Lung (tissue), 12 donors: ENCODE measurements around the gene RBP5. TPM values are rescaled to one million over a fixed set of nuclear protein-coding genes. Genes with fewer than 3 reads are reported as not detected.

ENCODE experiments used
- ATAC-seq: fragments of 200-7000 bp; cut with Tn5 transposase; one replicate; pipeline ENCODE4 v1.9.1; 2020; ENCODE audit warnings: moderate number of reproducible peaks; ENCODE audit not compliant: insufficient read depth, low FRiP score
- DNase-seq, 3 donors: peaks; one replicate each; pipeline ENCODE4 v3.0.0-alpha.2; 2013 to 2017
- H3K27ac ChIP-seq, 2 donors: one replicate each; pipeline ENCODE4 v1.5.1; 2013; ENCODE audit warnings: mild to moderate bottlenecking in 2 of 2, moderate library complexity in 2 of 2, control low read depth in 1 of 2, inconsistent platforms in 1 of 2, low read depth in 1 of 2, low read length in 1 of 2
- H3K27me3 ChIP-seq, 3 donors: one replicate each; pipeline ENCODE4 v1.5.1; 2013; ENCODE audit warnings: low read length in 2 of 3; ENCODE audit not compliant: control insufficient read depth in 3 of 3, insufficient read depth in 3 of 3
- H3K36me3 ChIP-seq, 4 donors: one replicate each; pipeline ENCODE4 v1.5.1; 2013; ENCODE audit warnings: low read length in 4 of 4, mild to moderate bottlenecking in 1 of 4, moderate library complexity in 1 of 4; ENCODE audit not compliant: control insufficient read depth in 4 of 4, insufficient read depth in 4 of 4
- H3K4me1 ChIP-seq, 5 donors: one replicate each; pipeline ENCODE4 v1.5.1; 2013; ENCODE audit warnings: low read length in 5 of 5, mild to moderate bottlenecking in 2 of 5, moderate library complexity in 1 of 5; ENCODE audit not compliant: control insufficient read depth in 5 of 5, insufficient read depth in 5 of 5
- H3K4me3 ChIP-seq: one replicate; pipeline ENCODE4 v1.5.1; 2013; ENCODE audit warnings: mild to moderate bottlenecking, control low read depth, moderate library complexity
- H3K9ac ChIP-seq, 2 donors: one replicate each; pipeline ENCODE4 v1.5.1; 2013; ENCODE audit warnings: low read length in 2 of 2, control low read depth in 1 of 2; ENCODE audit not compliant: insufficient read depth in 1 of 2
- H3K9me3 ChIP-seq, 4 donors: one replicate each; pipeline ENCODE4 v1.5.1; 2013; ENCODE audit warnings: low read length in 3 of 4, mild to moderate bottlenecking in 1 of 4, moderate library complexity in 1 of 4; ENCODE audit not compliant: control insufficient read depth in 4 of 4, insufficient read depth in 3 of 4
- WGBS, 2 donors: extraction: QIAGEN DNeasy Blood & Tissue Kit; methylation state at CpG; one replicate each; pipeline ENCODE4 v1.1.7; 2013; 5-methylcytosine and 5-hydroxymethylcytosine counted together
- polyA plus RNA-seq, 2 donors: library from polyadenylated mRNA; stranded (reverse); fragments of 200-250 nt; gene quantifications; one replicate each; pipeline ENCODE4 v1.2.1, GENCODE V29; 2013
- total RNA-seq, 2 donors: library from RNA; depleted of rRNA in 1 of 2; stranded (reverse); fragments of >200 nt in 1 of 2; gene quantifications; one replicate each; pipeline ENCODE4 v1.2.1, GENCODE V29; 2014 to 2021
- TF ChIP-seq, protein P1 (sequence below): IDR thresholded peaks from 2 replicates; pipeline ENCODE4 v1.5.1; 2012; ENCODE audit warnings: mild to moderate bottlenecking; ENCODE audit errors: control extremely low read depth, extremely low read depth
- donor health status: control.
- donor health status: control.
- donor health status: Bipolar disorder and iron deficiency.
- donor health status: healthy.
- donor health status: DM: yes; HTN: yes; CAD: no.

RBP5 gene
- total and polyA plus RNA-seq, 4 donors: 1.9 to 3.3 (median 2.4) TPM

DNA sequence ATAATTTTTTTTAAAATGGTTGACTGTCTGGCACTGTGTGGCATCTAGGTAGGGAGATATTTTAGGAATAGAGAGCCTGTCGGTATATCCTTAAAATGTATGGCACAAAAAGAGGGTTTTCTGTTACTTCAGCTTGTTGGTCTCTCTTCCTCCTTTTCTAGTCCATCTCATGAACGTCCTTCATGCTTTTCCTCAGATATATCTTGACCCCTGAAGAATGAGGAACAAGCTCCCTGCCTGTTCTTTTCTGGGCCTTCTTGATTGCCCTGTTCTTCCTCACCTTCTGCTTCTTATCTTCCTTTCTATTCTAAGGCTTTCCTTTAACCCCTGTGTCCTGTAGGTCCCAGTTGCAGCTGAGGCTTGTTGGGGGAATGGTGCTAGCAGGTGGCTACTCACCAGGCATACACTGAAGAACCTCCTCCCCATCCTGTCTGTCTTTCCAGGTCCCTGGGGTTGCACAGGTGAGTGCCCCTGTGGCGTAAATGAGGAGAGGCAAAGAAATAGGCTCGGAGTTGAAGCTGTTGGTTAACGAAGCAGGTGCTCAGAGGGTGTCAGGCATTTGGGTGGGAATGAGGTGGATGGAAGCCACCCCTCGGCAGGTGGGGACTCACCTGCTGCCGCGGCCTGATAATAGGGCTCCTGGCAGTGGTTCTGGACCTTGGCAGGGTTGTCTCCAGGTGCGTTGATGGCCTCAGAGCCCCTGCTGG, 29.2 kb downstream of the RBP5 start:
- Histone ChIP-seq H3K36me3 (peaks cover 0 to 20% (median 13%) of the 10 kb centered on the region in 4 donors), H3K4me1 (no peaks in the 10 kb centered on the region), H3K27ac (no peak overlapping the region), H3K4me3 (no peak overlapping the region), H3K9ac (no peak overlapping the region), H3K27me3 (no peaks in the 10 kb centered on the region), H3K9me3 (no peaks in the 10 kb centered on the region)
- 83 to 88% methylated on average over 9 of the region's 9 CpGs for WGBS, 2 donors
- ATAC-seq: no peak
- TF ChIP-seq, protein P1, sequence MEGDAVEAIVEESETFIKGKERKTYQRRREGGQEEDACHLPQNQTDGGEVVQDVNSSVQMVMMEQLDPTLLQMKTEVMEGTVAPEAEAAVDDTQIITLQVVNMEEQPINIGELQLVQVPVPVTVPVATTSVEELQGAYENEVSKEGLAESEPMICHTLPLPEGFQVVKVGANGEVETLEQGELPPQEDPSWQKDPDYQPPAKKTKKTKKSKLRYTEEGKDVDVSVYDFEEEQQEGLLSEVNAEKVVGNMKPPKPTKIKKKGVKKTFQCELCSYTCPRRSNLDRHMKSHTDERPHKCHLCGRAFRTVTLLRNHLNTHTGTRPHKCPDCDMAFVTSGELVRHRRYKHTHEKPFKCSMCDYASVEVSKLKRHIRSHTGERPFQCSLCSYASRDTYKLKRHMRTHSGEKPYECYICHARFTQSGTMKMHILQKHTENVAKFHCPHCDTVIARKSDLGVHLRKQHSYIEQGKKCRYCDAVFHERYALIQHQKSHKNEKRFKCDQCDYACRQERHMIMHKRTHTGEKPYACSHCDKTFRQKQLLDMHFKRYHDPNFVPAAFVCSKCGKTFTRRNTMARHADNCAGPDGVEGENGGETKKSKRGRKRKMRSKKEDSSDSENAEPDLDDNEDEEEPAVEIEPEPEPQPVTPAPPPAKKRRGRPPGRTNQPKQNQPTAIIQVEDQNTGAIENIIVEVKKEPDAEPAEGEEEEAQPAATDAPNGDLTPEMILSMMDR: no peak
- DNase-seq: no peak

DNA sequence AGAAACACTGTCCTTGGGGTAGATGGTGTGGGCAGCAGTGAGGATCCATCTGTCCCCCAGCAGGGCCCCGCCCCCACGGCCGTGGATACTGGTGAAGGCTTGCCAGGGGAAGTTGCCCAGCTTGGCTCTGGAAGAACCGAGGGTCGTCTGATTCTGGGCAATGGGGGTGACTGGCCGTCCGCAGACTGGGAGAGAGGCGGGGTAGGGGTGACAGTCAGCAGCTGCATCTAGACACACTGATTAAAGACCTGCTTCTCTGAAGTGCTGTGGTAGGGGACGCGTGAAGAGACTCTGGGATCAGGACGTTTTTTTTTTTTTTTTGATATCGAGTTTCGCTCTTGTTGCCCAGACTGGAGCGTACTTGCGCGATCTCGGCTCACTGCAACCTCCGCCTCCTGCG, 31.7 kb downstream of the RBP5 start:
- no peak for DNase-seq
- TF ChIP-seq, protein P1: no peak
- Histone ChIP-seq H3K9me3 (no peaks in the 10 kb centered on the region), H3K4me1 (peaks cover 0 to 8% (median 3%) of the 10 kb centered on the region in 5 donors), H3K27ac (no peak overlapping the region), H3K36me3 (peaks cover 0 to 12% (median 9%) of the 10 kb centered on the region in 4 donors), H3K4me3 (no peak overlapping the region), H3K9ac (no peak overlapping the region), H3K27me3 (peaks cover 0 to 2% (median 0%) of the 10 kb centered on the region in 3 donors)
- 88 to 89% methylated on average over 19 of the region's 19 CpGs for WGBS, 2 donors
- no peak for ATAC-seq

DNA sequence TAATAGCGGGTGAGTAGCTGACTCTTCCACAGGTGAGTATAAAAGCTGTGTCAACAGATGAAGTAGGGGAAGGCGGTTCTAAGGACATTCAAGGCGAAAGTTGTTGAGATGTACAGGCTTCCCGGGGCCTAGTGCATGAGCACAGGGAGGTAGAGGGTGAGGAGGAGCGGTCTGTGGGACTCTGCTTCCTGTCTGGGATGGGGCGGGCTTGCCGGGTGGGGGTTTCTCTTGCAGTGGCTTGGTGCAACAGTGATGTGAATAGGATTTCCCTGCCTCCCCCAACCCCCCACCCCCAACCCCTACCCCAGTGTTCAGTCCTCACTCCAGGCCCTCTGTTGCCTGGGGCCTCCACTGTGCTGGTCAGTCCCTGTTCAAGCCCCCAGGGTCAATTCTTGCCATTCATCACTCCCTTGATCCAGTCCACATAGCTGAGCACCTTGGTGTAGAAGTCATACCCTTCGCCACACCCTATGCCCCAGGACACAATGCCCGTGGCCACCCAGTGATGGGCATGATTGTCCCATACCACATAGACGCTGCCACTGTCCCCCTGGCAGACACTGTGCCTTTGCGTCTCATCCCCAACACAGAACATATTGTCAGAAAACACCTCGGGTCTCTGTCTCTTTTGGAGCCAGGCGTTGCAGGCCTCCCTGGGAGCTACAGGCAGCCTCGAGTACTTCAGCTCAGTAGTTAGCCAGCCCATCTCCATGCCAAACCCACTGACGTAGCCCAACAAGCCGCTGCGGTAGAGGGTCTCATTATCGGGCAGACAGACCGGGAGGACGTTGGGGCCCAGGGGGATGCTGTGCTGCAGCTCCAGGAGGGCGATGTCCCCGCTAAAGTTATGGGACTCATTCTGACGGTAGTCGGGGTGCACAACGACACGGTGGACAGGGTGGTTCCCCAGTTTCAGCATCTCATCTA, 32.4 kb downstream of the RBP5 start:
- H3K4me3 ChIP-seq: no peak overlapping the region
- 82 to 85% methylated on average over 25 to 26 of the region's 26 CpGs for WGBS, 2 donors
- ATAC-seq: no peak
- no peak overlapping the region for H3K27ac ChIP-seq
- TF ChIP-seq, protein P1: no peak
- peaks cover 0 to 12% (median 6%) of the 10 kb centered on the region in 4 donors for H3K36me3 ChIP-seq
- no peak for DNase-seq
- H3K9ac ChIP-seq: no peak overlapping the region
- peaks cover 0 to 15% (median 9%) of the 10 kb centered on the region in 5 donors for H3K4me1 ChIP-seq
- H3K27me3 ChIP-seq: peaks cover 0 to 2% (median 0%) of the 10 kb centered on the region in 3 donors
- H3K9me3 ChIP-seq: no peaks in the 10 kb centered on the region
